ENCODE results near the gene CDC42BPG. TPM values are rescaled to one million over a fixed set of nuclear protein-coding genes. Genes with fewer than 3 reads are reported as not detected.
"Not testable (repeated sequence)": the region's sequence is repeated elsewhere in the genome, so short reads cannot be mapped to it uniquely, and the experiment has no call there.

Gene CDC42BPG
- total RNA-seq, 1 experiment from 2014 or later, result 0.02 TPM

DNA sequence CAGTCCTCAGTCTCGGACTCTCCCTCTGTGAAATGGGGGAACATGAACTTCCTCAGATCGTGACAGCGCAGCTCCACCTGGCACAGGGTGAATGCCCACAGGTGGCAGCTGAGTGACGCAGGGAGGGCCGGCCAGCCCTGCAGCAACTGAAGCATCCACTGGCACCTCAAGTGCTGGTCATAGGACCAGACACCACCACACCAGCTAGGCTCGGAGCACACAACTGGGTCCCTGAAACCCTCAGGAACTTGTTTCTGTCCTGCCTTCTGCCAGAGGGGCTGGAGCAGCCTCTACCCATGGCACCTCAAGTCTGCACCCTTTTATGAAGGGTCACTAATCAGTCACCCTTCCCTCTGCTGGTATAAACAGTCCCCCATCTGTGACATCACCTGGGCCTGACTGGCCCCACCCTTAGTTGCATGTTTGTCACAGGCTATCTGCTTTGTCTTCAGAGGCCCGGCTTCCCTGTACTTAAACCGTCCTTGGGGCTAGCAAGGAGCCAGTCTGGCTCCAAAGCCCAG is 7.4 kb upstream of the CDC42BPG start:
- no peak for DNase-seq (ENCODE audit: extremely low read depth, low read depth)

- DNase-seq (ENCODE audit: extremely low read depth, low read depth), result no peak
Observed at GRCh38 chr11:64850979-64851567, 6.6 kb upstream of the CDC42BPG start.

DNA sequence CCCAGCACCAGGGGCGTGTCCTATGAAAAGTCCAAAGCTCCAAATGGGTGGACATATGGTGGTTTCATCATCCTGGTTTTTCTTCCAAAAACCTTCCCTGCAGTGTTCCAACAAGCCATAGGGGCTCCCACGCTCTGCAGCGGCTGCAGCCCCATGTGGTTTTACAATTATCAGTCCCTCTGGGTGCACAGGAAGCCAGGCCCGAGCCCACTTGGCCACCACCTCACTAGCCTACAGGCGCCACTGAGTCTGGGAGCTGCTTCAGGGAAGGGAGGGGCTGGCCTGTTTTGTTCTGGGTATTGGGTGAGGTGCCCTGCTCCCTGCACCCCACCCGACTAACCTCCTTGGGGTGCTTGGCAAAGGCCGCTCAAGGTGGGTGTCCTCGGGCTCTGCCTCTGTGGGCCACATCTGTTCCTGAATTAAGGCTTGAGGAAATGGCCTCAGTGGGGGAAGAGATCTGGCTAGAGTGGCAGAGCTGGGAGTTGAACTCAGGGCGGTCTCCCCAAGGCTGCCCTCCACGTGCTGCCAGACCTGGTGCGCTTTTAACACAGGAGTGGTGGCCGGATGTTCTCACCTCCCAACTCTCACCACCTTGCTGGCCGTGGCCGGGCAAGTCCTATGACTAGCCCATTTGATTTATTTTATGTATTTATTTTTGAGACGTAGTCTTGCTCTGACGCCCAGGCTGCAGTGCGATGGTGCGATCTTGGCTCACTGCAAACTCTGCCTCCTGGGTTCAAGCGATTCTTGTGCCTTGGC is 5.3 kb upstream of the CDC42BPG start:
- no peak for DNase-seq (ENCODE audit: extremely low read depth, low read depth)

- no peak for DNase-seq (ENCODE audit: extremely low read depth, low read depth)
Observed at GRCh38 chr11:64848826-64849597, 4.6 kb upstream of the CDC42BPG start.

DNA sequence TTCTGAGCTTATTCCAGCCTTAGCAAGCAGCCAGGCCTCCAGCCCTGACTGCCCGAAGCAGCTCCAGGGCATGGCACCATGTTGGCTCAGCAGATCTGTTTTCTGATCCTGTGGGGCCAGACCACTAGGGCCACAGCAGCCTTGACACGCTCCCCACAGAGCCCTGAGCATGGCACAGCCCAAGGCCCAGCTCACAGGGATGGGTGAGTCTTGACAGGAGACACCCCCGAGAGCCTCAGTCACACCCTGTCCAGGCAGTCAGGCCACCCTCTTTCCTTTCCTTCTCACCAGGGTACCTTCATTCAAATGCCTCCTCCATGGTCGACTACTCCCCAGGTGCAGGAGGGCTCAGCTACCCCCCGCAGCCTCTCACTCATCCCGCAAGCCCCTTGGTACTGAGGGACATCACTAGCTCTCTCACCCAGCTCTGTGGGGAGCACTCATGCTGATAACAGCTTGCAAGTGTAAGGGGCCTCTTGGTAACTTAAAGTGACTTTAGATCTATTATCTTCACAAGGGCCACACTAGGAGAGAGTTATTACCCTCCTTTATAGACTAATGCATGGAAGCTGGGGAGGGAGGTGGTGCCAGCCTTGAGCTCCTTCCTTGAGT is 3.9 kb upstream of the CDC42BPG start:
- DNase-seq (ENCODE audit: extremely low read depth, low read depth), result no peak

DNA sequence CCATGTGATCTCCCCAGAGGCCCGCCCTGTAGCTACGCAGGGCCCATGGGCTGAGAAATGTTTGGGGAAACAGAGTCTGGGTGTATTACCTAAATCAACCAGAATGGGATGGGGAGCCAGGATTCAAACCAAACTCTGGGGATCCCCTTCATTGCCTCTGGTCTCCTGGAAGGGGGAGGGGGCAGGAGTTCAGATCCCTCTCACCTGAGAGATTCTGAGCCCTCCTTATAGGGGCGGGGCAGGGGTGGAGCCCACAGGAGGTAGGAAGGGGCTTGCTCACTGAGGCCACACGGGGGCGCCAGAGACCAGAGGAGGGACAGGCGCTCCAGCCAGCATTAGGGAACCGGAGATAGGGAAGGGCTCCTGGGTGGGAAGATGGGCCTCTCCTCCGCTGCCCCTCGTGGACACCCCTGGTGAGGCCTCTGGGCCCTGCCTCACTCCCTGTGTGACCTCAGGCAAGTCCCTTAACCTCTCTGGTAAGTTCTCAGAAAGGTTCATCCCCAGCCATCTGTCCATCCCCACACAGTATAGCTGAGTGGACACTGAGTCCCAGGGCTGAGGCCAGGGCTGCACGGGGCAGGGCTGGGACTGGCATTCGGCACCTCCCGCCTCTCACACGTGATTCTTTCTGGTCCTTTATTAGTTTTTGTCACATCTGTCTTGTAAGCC is 2.7 kb upstream of the CDC42BPG start:
- DNase-seq (ENCODE audit: extremely low read depth, low read depth), result peak; percentile 88

- DNase-seq (ENCODE audit: extremely low read depth, low read depth), result not testable (repeated sequence)
Observed at GRCh38 chr11:64845776-64846129, 1.3 kb upstream of the CDC42BPG start.

DNA sequence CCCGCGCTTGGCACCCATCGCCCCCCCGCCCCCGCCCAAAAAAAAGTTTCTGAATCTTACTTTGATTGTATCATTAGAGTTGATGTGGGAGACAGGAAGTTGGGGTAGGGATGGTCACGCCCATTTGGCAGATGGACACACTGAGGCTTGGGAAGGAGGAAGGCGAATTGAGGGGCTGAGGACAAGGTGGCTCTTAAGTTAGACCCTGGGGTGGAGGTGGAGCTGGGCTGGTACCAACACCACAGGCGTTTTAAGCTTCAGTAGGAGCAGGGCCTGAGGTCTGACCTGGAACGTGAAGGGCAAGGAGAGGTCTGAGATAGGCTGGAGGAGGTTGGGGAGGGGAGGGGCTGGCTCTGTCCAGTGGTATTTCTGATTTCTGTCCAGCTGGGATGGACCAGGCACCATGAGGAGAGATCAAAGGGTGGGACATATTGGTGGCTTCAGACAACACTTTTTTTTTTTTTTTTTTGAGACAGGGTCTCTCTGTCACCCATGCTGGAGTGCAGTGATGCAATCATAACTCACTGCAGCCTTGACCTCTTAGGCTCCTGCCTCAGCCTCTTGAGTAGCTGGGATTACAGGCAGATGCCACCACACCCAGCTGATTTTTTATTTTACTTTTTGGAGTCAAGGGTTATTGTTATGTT is 799 bp upstream of the CDC42BPG start:
- DNase-seq (ENCODE audit: extremely low read depth, low read depth), result no peak

DNA sequence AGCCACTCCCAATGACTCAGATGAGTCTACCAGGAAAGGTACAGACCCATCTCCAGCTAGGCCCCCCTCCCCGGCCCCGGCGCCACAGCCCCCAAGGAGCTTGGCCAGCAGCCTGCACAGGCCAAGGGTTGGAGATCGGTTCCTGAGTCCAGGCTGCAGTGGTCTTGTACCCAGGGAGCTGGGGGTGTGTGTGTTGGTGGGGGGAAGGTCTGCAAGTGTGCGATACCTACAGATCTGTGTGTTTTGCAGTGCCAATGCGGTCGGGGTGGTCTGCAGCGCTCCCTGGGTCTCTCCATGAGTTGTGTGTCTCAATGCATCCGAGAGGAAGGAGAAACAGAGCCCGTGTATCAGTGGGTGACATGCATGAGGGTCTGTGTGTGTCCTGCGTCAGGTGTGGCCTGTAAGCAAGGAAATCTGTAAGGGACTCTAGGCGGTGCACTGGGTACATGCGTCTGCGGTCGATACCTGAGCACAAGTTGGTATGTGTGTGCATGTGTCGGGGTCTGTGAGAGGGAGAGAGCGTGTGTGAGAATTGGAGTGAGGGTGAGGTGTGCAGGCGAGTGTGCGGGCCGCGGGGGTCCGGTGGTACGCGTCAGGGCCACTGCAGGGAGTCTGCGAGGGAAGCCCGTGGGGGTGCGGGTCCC is 645 bp downstream of the CDC42BPG start:
- DNase-seq (ENCODE audit: extremely low read depth, low read depth), result no peak

GRCh38 chr11:64842851-64843685 is 1.4 kb downstream of the CDC42BPG start:
- DNase-seq (ENCODE audit: extremely low read depth, low read depth), result no peak

DNA sequence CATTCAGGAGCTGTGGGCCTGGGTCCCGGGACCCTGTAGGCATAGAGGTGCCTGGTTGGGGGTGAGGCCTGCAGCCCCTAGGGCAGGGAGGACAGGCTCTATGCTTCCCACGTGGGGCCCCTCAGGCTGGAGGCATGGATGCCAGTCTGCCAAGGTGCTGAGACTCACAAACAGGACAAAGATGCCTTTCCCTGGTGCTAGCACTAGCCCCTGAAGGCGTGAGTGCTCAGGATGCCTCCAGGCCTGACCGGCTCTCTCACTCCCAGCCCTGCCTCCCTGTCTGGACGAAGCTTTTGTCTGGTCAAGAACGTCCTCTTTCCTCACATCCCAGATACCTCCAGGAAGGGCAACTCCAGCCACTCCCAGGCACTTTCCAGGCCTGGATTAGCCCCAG is 2.1 kb downstream of the CDC42BPG start:
- DNase-seq (ENCODE audit: extremely low read depth, low read depth), result no peak

DNA sequence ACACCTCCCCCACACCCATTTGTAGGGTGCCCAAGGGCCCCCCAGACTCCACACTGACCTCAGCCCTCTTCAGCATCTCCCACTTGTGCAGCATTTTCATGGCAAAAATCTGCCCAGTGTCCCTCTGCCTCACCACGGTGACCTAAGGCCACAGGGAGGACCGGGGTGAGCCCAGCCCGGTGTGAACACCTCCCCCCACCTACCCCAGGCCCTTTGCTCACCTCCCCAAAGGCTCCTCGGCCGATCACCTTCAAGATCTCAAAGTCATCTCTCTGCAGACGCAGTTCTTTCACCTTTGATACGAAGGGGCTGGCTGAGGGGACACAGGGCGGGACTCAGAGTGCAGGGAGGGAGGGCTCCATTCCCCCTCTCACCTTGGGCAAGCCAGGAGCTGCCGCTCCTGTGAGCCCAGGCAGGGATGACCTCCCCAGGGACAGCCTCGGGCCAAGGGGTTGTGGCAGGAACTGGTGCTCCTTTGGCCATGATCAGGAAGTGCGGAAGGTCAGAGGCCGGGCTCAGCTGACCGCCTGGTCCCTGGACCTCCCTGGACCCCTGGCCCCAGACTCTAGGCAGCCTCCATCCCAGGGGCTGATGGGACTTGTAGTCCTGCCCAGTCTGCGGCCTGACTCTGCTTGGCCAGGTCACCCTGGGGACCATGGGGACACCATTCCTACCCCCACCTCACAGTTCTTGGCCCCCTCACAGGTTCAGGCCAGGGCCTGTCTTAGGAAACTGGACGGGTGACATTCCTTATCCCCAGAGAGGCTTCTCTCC is 2.7 kb downstream of the CDC42BPG start:
- DNase-seq (ENCODE audit: extremely low read depth, low read depth), result no peak

DNA sequence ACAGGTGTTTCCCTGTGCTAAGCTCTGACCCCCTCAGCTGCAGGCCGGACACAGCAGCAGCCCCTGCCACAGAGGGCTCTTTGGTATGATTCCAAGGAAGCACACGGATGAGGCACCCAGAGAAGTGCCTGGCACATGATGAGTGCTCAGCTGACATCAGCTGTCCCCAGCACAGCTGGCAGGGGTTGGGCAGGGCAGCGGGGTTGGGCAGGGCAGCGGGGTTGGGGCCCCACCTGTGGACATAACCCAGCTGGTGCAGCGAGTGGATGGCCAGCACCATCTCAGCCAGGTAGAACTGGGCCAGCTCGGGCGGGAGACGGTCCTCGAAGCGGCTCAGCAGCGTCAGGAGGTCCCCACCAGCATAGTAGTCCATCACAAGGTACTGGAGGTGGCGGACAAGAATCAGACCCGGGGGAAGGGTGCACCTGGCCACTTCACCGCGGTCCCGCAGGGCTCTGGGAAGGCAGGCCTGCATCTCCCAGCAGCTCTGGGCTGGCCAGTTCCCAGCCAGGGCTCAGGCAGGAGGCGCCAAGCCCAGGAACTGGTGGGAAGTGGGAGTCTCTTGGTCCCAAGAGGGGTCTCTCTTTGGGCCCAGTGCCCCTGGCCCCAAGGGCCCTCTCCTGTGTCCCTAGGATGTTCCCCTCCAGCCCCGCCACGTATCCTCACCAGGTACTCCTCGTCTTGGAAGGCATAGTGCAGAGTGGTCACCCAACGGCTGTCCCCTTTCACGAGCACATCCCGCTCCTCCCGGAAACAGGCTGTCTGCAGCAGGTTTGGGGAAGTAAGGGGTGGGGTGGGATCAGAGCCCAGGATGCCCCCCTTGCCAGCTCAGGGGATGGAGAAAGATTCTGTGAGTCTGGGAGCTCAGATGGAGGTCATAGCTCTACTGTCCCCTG is 4.3 kb downstream of the CDC42BPG start:
- DNase-seq (ENCODE audit: extremely low read depth, low read depth), result no peak

- no peak for DNase-seq (ENCODE audit: extremely low read depth, low read depth)
Observed at GRCh38 chr11:64839335-64839734, 5.1 kb downstream of the CDC42BPG start.

- DNase-seq (ENCODE audit: extremely low read depth, low read depth), result no peak
Observed at GRCh38 chr11:64838600-64839334, 5.7 kb downstream of the CDC42BPG start.

DNA sequence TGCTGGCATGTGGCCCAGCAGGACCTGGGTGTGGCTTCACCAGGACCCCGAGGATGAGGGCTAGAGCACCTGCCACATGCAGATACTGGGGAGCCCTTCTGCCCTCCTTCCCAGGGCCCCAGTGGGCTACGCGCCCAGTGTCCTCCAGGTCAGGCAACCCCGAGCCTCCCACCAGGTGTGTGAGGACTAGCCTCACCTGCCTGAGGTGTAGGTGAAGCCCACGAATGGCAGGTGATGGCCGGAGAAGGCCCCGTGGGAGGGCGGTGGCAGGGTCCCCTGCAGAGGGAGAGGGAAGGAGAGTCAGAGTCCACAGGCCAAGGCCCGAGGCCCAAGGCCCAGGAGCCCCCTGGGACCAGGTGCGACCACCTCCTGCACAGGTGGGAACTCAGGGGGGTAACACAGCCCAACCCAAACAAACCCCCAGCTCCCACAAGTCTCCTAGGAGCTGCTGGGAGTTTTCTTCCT is 6.5 kb downstream of the CDC42BPG start:
- no peak for DNase-seq (ENCODE audit: extremely low read depth, low read depth)
